ENCODE data around the gene SULT2B1.

The SULT2B1 gene

DNA sequence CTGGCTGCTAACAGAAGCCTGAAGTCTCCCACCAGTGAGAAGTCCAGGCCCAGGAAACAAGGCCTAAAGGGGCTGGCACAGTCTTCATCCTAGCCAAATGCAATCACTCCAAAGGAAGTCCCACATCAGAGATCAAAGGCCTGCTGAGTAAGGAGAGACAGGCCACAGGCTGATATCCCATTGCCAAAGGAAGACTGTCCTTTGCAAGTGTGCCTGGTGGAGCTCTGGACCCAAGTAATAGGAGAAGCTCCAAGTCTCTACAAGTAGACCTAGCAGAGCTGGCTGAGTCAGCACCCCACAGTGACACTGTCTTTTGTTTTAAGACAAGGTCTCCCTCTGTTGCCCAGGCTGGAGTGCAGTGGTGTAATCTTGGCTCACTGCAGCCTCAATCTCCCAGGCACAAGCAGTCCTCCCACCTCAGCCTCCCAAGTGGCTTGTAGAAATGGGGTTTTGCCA, 80.7 kb downstream of the SULT2B1 start:
- DNase-seq, result peak in 1 of 2 experiments; percentile 76
- TF ChIP-seq GATA1 (IDR thresholded peaks at IDR 0.05; ENCODE audit: low read depth, low read length), result no peak

DNA sequence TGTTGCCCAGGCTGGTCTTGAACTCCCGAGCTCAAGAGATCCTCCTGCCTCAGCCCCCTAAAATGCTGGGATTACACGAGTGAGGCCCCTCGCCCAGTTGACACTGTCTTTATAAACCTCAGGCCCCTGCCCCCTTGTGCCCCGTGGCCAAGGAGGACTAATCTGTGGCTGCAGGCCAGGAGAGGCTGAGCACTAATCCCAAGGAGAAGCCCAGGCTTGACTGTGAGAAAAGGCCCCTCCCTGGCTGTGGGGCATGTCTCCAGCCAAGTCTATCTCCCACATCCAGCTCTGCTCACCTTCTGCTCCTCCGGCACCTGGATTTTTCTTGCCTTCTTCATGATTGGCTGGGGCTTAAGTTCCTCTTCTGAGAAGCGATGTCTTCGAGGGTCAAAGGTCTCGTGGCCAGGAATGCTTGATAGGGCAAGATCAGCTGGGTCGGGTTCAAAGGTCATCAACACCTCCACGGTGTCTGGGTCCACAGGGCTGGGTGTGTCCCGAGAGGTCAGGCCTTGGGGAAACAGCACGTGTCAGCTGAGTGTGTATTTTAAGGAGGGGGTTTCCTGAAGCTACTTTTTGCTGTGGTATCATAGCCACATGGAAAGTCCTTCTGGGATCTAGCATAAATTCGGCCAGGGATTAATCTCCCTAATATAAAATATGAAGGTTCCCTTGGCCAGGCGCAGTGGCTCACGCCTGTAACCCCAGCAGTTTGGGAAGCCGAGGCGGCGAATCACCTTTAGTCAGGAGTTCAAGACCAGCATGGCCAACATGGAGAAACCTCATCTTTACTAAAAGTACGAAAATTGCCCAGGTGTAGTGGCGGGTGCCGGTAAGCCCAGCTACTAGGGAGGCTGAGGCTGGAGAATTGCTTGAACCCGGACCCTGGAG, 81.4 kb downstream of the SULT2B1 start:
- DNase-seq, result peak in 1 of 2 experiments; percentile 61
- TF ChIP-seq POLR2A (IDR thresholded peaks at IDR 0.05; ENCODE audit: low read length) (peak; percentile 3), GATA1 (IDR thresholded peaks at IDR 0.05; ENCODE audit: low read depth, low read length) (no peak)

DNA sequence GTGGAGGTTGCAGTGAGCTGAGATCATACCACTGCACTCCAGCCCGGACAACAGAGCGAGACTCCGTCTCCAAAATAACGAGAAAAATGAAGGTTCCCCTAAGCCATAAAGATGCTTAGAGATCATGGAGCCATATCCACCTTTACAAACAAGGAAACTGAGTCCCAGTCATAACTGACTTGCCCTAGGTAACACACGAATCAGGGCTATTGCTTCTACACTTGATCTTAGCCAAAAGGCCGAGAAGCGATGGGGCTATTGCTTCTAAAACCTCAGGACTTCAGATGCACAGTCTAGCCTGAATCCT, 82.0 kb downstream of the SULT2B1 start:
- DNase-seq, result no peak
- TF ChIP-seq POLR2A (IDR thresholded peaks at IDR 0.05; ENCODE audit: low read length), result peak; percentile 2
- no peak for TF ChIP-seq GATA1 (IDR thresholded peaks at IDR 0.05; ENCODE audit: low read depth, low read length)

DNA sequence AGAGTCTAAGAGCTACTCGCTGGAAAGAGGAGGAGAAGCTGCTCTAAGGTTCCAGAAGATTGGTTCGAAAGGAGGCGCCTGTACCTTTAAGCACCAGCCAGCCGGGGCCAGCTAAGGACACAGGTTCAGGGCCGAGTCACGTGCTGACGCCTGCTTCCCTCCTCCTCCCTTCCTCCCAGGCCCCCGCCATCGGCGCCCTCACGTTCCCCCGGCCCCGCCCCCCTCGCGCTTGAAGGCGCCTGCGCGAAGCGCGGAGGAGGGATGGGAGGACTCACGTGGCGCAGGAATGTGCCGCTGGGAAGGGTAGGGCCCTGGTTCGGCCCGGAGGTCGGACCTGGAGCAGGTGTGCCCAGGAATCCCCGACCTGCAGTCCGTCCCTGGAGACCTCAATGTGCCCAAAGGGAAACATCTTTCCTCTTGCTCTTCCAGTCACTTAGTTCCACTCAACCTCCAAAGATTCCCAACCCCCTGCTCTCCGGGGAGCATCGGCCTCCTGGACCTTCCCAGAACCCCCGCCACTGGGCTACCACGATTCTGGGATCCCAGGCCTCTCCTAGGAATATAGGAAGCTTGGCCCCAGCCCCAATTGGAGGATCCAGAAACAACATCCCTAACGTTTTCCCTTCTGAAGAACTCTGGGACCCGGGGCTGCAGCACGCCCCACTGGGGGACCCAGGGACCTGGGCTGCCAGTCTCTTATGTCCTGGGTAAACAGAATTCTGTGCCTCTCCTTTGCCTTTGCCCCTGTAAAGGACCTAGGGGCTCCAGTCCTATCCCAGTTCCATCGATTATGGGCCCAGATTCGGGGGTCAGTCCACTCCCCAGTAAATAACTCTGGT, 82.7 kb downstream of the SULT2B1 start:
- peak; percentile 50 for TF ChIP-seq POLR2A (IDR thresholded peaks at IDR 0.05; ENCODE audit: low read length)
- TF ChIP-seq GATA1 (IDR thresholded peaks at IDR 0.05; ENCODE audit: low read depth, low read length), result no peak
- peak; percentile 97 to 98 for DNase-seq

DNA sequence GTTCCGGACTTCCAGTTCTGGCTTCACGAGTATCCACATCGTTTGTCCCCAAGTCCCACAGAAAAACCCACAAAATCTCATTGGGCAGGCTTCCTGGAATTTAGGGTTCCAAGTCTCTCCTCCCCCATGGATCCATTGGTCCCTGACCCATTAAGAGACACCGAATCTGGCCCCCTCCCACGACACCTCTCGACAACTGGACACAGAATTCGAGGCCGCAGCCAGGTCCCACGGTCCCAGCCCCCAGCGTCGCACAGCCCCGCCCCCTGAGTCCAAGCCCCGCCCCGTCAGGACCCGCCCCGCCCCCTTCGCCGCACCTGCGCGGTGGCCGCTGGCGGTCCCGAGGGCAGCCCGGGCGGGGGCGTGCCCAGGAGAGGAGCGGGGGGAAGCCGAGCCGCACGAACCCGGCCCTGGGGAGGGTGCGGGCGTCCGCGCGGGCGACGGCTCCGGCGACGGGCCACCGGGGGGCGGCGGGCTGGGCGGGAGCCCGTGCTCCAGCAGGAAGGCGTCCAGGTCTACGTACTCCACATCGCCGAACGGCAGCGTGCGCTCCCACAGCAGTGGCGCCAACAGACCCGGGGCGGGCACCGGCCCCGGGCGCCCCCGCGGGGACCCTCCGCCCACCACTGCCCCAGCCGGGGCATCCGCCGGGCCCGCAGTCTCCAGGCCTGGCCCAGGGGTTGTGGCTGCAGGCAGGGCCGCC, 83.4 kb downstream of the SULT2B1 start:
- peak; percentile 81 to 89 for DNase-seq
- TF ChIP-seq POLR2A (IDR thresholded peaks at IDR 0.05; ENCODE audit: low read length) (no peak), GATA1 (IDR thresholded peaks at IDR 0.05; ENCODE audit: low read depth, low read length) (no peak)

DNA sequence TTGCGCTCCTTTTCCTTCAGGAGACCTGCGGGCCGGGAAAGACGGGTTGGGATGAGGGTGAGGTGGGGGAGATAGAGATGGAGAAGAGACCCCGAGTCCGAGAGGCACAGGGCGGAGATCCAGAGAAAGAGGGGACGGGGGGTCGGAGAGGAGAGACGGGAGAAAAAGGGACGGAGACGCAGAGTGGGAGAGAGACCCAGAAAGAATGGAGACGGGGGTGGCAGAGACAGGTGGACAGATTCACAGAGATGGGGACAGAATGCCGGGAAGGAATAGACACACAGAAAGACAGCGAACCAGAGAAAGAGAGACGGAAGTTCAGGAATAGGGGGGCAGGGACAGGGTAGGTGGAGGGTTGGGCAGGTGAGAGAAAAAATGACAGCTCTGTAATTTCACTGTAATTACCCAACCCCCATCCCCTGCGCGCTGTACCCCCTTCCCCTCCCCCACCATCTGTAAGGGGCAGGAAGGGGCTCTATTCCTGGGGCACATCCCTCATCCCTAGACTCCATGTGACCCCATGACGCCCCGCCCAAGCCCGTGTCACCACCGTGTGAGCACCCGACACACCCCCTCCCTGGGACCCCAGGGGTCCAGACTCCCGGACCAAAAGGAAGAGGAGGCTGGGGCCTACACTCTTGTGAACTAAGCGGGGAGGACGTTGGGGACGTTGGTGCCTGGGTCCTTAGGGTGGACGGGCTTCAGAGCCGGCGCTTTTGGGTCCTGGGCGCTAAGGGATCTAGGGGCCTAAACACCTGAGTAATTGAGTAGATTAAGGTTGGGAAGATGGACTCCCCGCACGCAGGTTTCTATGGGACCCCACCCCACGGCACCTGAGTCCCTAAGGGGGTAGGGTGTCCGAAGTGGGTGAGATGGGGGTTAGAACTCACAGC, 84.2 kb downstream of the SULT2B1 start:
- no peak for DNase-seq
- no peak for TF ChIP-seq GATA1 (IDR thresholded peaks at IDR 0.05; ENCODE audit: low read depth, low read length)
- no peak for TF ChIP-seq POLR2A (IDR thresholded peaks at IDR 0.05; ENCODE audit: low read length)

DNA sequence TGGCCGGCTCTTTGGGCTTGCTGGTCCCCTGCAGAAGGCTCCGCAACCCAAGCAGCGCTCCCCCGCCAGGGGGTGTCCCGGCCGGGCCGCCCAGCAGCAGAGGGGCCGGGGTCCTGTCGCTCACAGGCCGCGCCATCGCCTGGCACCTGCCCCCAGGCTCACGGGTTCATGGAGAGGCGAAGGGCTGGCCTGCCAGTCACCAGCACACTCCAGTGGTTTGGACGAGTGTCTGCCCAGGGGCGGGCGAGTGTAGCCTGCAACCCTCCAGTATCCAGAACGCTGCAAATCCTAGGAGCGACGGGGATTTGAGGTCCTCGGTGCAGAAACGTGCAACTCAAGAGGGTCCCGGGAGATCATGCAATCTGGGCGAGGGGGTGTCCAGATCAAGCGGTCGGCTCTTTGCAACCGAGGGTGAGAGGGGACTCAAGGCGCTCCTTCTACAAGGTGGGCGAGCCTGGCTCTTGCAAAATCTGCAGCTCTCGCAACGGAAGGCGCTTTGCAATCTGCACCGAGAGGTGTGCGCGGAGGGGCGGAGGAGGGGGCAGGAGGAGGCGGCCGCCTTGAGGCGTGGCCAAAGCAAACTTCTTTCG, 85.0 kb downstream of the SULT2B1 start, which contains the start of gene DBP:
DBP (minus strand) TSS at position 521 of the 590 bp plus-strand sequence; CDS start at position 136, 385 bp downstream.
- no peak for DNase-seq
- no peak for TF ChIP-seq POLR2A (IDR thresholded peaks at IDR 0.05; ENCODE audit: low read length)
- no peak for TF ChIP-seq GATA1 (IDR thresholded peaks at IDR 0.05; ENCODE audit: low read depth, low read length)

DNA sequence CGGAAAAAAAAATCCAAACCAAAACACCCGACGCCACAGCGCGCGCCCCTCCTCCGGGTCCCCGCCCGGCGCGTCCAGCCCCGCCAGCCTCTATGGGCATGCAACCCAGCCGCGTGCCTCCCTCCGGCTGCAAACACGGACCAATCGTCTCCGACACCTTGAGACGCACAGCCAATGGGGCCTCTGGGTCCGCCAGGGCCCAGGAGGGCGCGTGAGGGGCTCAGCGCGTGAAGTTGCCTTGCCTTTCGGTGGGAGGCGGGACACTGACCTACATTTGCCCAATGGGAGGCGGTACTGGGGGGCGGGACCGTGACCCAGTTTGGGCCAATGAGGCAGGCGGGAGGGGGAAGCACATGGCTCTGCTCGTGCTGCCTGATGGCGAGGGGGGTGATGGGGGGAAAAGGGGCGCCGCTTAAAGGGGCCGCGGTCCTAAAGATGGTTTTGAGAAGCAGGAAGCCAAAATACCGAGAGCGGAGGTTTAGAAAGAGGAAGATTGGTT, 85.5 kb downstream of the SULT2B1 start:
- peak; percentile 94 to 97 for DNase-seq
- TF ChIP-seq POLR2A (IDR thresholded peaks at IDR 0.05; ENCODE audit: low read length), result no peak
- TF ChIP-seq GATA1 (IDR thresholded peaks at IDR 0.05; ENCODE audit: low read depth, low read length), result no peak

DNA sequence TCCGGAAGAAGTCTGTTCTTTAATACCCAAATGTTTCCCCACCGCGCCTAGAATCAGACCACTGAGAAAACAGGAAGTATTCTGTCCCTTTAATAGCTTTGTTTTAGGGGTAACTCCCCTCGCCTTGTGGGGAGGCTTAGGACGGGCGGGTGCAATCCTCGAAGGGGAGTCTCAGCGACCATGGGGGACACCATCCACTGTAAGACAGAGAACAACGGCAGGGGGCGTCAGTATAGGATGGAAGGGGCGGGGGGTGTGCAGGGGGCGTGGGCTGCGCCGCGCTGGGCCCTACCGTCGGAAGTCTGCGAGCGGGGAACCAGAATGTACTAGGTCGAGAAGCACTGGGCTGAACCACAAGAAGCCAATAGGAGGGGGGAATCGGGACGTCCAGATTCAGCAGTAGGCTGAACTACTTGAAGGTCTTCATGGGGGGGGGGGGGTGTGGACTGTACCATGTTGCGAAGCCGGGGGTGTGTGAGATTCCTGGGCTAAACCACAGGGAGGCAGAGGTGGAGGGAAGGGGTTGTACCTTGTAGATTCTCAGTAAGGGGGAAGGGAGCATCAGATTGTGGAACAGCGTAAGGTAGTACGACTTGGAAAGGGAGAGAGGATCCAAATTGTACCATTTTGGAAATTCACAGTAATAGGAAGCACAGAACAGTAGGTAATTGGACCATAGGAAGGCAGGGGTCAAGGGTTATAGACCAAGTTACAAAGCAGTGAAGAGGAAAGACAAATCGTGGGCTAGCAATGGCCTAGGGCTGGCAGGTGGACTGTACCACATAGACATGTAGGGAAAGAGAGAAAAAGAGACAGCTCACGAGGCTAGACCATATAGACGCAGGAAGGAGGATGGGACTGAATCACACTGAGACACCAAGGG, 86.2 kb downstream of the SULT2B1 start:
- TF ChIP-seq GATA1 (IDR thresholded peaks at IDR 0.05; ENCODE audit: low read depth, low read length), result no peak
- no peak for TF ChIP-seq POLR2A (IDR thresholded peaks at IDR 0.05; ENCODE audit: low read length)
- peak; percentile 86 to 91 for DNase-seq

DNA sequence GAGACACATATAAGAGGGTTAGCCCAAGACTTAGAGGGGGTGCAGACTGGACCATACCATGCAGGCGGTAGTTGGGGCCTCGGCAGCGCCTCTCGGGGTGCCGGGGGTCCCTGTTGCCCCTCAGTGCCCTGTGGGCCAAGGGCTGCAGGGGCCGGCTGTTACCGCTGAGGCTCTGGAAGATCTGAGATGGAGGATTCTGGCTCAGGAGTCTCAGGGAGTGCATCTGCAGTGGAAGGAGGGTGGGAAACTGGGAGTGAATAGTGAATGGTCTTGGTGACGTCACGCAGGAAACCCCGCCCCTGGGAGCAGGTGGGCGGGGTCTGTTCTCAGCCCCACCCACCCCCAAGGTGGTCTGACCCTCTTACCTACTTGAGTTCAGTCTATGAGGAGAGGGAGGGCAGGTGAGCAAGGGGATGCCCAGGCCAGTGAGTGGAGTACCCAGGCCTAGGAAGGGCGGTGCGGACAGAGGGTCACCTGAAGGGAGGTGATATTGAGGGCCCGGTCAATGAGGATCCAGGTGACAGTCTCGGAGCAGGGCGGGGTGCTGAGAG, 86.9 kb downstream of the SULT2B1 start:
- no peak for DNase-seq
- TF ChIP-seq GATA1 (IDR thresholded peaks at IDR 0.05; ENCODE audit: low read depth, low read length) (no peak), POLR2A (IDR thresholded peaks at IDR 0.05; ENCODE audit: low read length) (no peak)

Data from erythroblast (primary cell).